GM19397 (cell line): ENCODE results near the gene ZNF423.
"Not testable (repeated sequence)": the region's sequence is repeated elsewhere in the genome, so short reads cannot be mapped to it uniquely, and the experiment has no call there.

Experiments used
- ATAC-seq: cut with Tn5 transposase; IDR thresholded peaks from one replicate; pipeline ENCODE4 v1.9.1; 2021; ENCODE audit warnings: mild to moderate bottlenecking, moderate library complexity; ENCODE audit not compliant: unreplicated experiment

ZNF423 gene

GRCh38 chr16:49701065-49701685 lies 154.7 kb downstream of the ZNF423 start:
- no peak for ATAC-seq

DNA sequence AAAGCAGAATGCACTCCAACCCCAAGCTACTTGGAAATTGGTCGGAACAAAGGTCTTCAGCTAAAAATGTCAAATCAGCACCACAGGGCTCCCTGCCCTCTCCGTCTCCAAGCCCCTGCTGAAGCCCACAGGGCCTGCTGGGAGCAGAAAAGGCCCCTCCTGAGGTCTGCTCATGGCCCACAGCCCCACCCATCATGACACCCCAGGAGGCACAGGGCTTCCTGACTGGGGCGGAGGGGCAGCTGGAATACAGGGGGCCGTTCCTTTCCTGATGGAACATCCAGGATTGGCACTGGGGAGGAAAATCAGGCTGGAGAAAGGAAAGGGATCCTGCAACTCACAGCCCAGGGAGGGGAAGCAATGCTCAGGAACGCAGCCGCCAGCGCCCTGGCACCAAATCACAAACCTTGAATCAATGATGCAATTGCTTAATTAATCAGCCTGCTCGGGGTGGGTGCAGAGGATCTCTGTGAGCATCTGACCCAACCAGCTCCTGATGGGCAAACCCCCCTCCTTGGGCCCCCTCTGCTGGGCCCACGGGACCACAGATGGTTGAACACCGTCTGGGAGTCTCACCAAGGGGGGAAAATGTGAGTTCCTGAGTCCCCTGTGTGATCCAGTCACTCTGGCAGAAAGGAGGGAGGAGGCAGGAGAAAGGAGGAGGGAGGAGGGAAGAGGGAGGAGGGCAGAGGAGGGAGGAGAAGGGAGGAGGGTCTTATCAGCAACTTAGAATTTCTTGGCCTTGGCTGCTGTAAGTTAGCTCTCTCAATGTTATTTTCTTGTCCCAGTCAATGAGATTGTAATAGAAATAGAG lies 155.5 kb downstream of the ZNF423 start:
- ATAC-seq: no peak

GRCh38 chr16:49699841-49700175 lies 156.1 kb downstream of the ZNF423 start:
- ATAC-seq: no peak

DNA sequence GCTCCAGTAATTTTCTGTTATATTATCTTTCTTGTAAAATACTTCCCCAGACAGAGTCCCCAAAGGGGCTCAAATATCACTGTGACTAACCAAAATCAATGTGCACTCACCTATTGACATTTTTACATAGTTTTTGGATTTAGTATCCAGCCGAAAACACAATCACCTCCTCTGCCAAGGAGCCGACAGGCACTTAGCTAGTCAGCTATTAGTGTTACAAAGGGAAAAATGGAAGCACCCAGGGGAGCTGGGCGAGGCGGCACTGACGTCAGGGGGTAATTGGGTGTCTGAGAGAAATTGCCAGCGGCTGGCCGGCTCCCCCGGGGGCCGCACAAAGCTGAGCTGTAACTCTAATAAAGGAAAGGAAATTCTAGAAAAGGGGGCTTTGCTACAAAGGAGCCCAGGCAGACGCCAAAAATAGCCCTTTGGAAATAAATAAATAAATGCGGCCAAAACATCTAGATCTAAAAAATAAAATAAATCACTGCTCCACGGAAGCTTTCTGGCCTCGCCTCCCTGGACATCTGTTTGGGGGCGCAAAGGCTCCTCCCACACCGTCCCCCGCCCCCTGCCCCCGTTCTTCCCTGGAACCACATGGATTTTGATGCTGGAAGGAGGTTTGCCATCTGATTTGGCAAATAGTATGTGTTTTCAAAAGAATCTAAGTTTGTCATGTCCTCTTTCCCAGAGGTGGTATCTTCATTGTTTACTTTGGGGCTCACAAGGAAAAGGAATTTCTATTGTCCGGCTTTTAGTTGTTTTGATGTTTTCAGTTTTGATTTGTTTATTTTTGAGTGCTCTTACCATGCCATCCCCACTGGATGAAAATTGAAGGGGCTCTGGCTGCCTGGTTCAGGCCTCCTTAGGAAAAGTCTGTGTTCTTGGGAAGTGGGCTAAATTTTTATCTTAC lies 156.7 kb downstream of the ZNF423 start:
- ATAC-seq: no peak

- ATAC-seq: no peak
These were observed 157.5 kb downstream of the ZNF423 start for GRCh38 chr16:49698453-49698815.

GRCh38 chr16:49697631-49698452 lies 158.1 kb downstream of the ZNF423 start:
- no peak for ATAC-seq

DNA sequence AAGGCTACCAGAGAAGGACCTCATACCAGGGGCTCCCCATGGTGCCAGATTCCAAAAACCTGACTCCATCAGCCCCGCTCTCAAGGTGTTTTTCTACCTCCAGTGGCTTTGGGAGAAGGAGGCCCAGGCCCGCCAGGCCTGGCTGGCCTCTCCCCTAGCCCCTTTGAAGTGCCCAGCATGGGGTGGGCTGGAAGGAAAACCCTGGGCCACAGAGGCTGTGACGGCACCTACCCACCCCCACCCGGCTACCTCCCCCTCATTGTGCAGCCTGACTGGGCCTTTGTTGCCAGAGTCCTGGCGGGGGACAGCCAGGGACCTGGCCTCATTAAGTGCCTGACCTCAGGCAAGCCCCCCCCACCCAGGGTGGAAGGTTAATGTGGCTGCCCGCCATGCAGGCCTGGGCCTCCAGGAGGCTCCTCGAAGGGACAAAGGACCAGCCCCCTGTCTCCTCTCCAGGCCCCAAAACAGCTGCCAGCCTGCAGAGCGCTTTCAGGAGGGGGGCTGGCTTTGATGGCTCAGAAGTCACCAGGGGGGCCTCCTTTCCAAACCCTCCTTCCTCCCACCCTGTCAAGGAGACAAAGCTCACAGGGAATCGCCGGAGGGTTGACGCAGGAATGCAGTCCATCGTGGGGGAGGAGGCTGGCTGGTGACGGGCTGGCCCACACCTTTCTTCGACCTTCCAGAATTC lies 159.4 kb downstream of the ZNF423 start:
- ATAC-seq: no peak

GRCh38 chr16:49695782-49696413 lies 160.0 kb downstream of the ZNF423 start:
- ATAC-seq: no peak

- no peak for ATAC-seq
These were observed 162.5 kb downstream of the ZNF423 start for GRCh38 chr16:49693445-49693844.

DNA sequence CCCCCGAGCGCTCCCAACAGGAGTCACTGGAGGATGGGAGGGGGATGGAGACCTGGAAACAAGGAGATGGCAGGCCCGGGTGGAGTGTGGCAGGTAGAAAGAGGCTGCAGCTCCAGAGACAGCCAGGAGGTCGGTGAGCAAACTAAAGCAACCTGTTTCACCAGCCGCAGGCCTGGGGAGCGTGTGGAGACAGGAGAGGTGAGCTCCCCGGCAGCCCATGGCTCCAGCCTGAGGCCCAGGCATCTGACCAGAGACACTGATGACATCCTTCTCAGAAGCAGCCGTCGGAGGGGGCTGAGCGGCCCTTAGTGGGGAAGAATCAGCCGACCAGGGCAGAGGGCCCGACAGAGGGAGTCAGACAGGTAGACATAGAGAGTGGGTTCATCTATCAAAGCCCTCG lies 165.1 kb downstream of the ZNF423 start:
- no peak for ATAC-seq

DNA sequence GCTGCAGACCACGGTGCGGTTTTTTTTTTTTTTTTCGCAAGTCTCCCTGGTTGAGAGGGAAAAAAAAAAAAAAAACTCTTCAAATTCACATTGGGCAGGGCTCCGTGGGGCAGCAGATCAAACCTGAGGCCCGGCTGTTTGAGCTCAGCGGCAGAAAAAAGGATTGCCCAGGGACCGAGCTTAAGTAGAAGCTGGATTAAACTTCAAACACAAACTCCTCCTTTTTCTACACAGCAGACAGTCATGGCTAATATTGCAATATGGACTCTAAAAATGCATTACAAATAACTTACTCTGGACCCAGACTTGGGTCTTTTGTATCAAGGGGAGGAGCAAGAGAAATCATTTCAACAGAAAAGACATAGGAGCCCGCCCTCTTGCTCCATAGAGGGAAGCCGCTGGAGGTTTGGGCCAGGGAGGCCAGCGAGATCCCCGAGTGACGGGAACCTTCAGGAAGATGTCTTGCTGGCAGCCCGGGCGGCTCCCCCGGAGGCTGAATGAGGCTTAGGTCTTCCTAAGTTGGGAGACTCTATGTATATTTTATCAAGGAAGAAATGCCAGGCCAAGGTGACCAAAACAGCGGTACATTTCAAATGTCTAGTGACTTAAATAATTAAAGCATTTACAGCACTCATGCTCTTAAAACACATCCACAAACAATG lies 167.7 kb downstream of the ZNF423 start:
- no peak for ATAC-seq

DNA sequence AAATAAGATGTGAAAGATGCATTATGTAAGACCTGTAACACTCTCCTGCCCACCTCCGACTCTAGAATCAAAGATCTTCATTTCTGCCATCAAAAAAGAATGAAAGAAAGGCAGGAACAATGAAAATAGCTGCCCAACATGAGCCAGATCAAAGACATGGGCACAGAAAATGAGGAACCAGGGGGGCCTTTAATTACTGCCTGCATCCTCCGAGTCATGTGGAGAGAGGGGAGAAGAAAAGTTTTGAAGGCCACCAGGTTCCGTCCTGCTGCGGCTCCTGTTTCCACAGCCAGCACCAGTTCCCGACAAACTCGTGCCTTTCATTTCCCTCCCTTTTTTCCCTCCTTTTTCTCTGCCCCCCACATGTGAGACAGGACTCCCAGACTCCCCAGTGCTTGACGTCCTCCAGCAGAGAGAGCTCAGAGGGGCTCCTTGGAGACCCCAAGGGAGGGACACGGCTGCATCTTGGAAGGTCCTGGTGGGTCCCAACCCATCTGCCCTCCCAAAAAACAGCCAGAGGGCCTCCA lies 168.4 kb downstream of the ZNF423 start:
- ATAC-seq: no peak

DNA sequence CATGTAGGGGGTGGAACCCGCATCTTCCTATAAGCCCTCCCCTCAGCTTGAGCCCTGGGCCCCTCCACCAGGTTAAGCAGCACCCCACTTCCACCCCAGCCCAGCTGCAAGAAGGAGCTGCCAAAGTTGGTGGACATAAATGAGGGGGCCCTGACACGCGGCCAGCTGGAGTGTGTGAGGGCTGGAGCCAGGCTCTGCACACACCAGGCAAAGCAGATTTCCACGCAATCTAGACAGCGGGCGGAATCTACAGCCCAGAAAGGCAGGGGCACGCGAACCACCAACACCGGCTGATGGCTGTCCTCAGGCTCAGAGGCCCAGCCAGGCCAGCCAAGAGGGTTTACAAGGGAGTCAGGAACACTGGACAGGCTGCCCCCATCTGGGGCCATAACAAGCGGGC lies 171.2 kb downstream of the ZNF423 start:
- ATAC-seq: no peak

- no peak for ATAC-seq
These were observed 173.2 kb downstream of the ZNF423 start for GRCh38 chr16:49682577-49683165.

- no peak for ATAC-seq
These were observed 174.6 kb downstream of the ZNF423 start for GRCh38 chr16:49681217-49681883.

DNA sequence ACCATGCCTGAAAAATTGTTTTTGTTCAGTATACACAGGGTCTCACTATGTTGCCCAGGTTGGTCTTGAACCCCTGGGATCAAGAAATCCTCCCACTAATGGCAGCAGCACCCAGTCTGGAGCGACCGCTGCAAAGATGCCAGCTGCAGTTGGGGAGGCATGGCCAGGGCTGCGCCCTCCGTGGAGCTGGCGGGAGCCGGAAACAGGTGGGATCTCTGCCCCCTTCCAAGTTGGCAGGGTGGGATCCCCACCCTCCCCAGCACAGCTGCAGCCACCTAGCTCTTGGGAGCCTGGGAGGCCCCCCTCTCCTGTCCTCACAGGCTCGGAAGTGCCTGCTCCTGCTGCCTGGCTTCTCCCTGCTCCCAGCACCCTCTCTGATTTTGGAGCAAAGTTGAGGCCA lies 176.8 kb downstream of the ZNF423 start:
- ATAC-seq: no peak

DNA sequence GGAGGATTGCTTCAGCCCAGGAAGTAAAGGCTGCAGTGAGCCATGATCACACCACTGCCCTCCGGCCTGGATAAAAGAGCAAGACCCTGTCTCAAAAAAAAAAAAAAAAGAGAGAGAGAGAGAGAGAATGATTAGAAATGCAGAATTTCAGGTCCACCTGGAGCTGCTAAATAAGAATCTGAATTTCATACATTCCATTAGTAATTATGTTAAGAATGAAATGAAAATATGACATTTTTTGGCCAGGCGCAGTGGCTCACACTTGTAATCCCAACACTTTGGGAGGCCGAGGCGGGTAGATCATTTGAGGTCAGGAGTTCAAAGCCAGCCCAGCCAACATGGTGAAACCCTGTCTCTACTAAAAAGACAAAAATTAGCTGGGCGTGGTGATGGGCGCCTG lies 178.3 kb downstream of the ZNF423 start:
- not testable (repeated sequence) for ATAC-seq

DNA sequence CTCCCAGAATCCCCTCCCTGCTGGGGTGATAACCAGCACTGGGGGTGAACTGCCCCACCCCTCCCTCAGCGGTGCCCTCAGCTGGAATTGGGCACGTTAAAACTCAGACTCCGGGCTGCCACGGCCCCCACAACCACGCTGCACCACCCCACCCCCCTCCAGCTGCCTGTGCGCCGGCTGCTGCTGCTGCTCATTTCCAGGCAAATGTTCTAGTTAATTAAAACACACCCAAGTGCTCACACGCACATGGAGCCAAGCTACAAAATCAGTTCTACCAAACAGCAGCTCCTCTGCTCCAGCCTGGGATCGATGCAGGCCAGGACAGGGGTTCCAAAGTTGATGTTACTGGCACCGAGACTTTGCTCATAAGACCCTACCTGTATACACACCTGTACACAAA lies 180.5 kb downstream of the ZNF423 start:
- no peak for ATAC-seq
